HG03108 (cell line): ENCODE data around the gene VPS4A.

Experiments
- ATAC-seq: cut with Tn5 transposase; IDR thresholded peaks from one replicate; pipeline ENCODE4 v1.9.1; 2021; ENCODE audit warnings: moderate library complexity; ENCODE audit not compliant: unreplicated experiment

Gene VPS4A

GRCh38 chr16:69363281-69363717, 52.1 kb downstream of the VPS4A start:
- no peak for ATAC-seq

- ATAC-seq: no peak
Observed at GRCh38 chr16:69364088-69364487, 52.9 kb downstream of the VPS4A start.

GRCh38 chr16:69365901-69366300, 54.8 kb downstream of the VPS4A start:
- no peak for ATAC-seq

GRCh38 chr16:69366431-69366830, 55.3 kb downstream of the VPS4A start:
- no peak for ATAC-seq

GRCh38 chr16:69367980-69368379, 56.8 kb downstream of the VPS4A start:
- no peak for ATAC-seq

GRCh38 chr16:69368866-69369265, 57.7 kb downstream of the VPS4A start:
- ATAC-seq: no peak

GRCh38 chr16:69371564-69371963, 60.4 kb downstream of the VPS4A start:
- no peak for ATAC-seq

- ATAC-seq: no peak
Observed at GRCh38 chr16:69373019-69373418, 61.9 kb downstream of the VPS4A start.
